Omental fat pad (tissue), 4 donors: ENCODE data around the gene ZNF22. TPM values are rescaled to one million over a fixed set of nuclear protein-coding genes. Genes with fewer than 3 reads are reported as not detected.

Source experiments
- ATAC-seq: fragments of 150-250 bp; one replicate; pipeline ENCODE4 v1.9.1; 2016; ENCODE audit warnings: mild to moderate bottlenecking, moderate library complexity; ENCODE audit not compliant: low FRiP score
- DNase-seq: peaks from one replicate; pipeline ENCODE4 v3.0.0-alpha.2; 2019; ENCODE audit warnings: low spot score
- CTCF ChIP-seq, 3 donors: fragments of 450-650 bp; IDR thresholded peaks; one replicate each; pipeline ENCODE4 v1.5.1; 2016 to 2017; ENCODE audit warnings: antibody characterized with exemption in 3 of 3, mild to moderate bottlenecking in 3 of 3, moderate library complexity in 2 of 3
- total RNA-seq, 4 donors: library from RNA; depleted of rRNA; stranded (reverse); fragments of >200 nt; gene quantifications; one replicate each; pipeline ENCODE4 v1.1.0, GENCODE V29; 2016

ZNF22 gene
- total RNA-seq, 4 donors from 2014 or later, result 25.9 to 51.7 (median 37.7) TPM

- no peak for ATAC-seq
- no peak for TF ChIP-seq CTCF (IDR thresholded peaks at IDR 0.05)
- DNase-seq, result peak; percentile 21
Measured at GRCh38 chr10:44965651-44966097, 35.0 kb upstream of the ZNF22 start.

GRCh38 chr10:44966129-44966815, 34.5 kb upstream of the ZNF22 start:
- DNase-seq, result peak; percentile 21
- ATAC-seq, result no peak
- TF ChIP-seq CTCF (IDR thresholded peaks at IDR 0.05), result no peak

- no peak for TF ChIP-seq CTCF (IDR thresholded peaks at IDR 0.05)
- no peak for ATAC-seq
- DNase-seq, result peak; percentile 4
Measured at GRCh38 chr10:44966816-44967509, 33.8 kb upstream of the ZNF22 start.

GRCh38 chr10:44967616-44968015, 33.1 kb upstream of the ZNF22 start:
- DNase-seq (peak; percentile 17), ATAC-seq (no peak)
- TF ChIP-seq CTCF (IDR thresholded peaks at IDR 0.05), result no peak

- TF ChIP-seq CTCF (IDR thresholded peaks at IDR 0.05), result no peak
- peak; percentile 25 for ATAC-seq
- DNase-seq, result no peak
Measured at GRCh38 chr10:44968091-44968490, 32.6 kb upstream of the ZNF22 start.

- ATAC-seq, result no peak
- TF ChIP-seq CTCF (IDR thresholded peaks at IDR 0.05), result no peak
- DNase-seq, result no peak
Measured at GRCh38 chr10:44968500-44969400, 32.0 kb upstream of the ZNF22 start.
